NCI-H510A (cell line): Measurements from ENCODE around the gene KCNF1.
"Not testable (repeated sequence)": the region's sequence is repeated elsewhere in the genome, so short reads cannot be mapped to it uniquely, and the experiment has no call there.

Experiments used
- DNase-seq: peaks from one replicate; lab custom pipeline; 2025; lab: John Stamatoyannopoulos, UW

The KCNF1 gene

DNA sequence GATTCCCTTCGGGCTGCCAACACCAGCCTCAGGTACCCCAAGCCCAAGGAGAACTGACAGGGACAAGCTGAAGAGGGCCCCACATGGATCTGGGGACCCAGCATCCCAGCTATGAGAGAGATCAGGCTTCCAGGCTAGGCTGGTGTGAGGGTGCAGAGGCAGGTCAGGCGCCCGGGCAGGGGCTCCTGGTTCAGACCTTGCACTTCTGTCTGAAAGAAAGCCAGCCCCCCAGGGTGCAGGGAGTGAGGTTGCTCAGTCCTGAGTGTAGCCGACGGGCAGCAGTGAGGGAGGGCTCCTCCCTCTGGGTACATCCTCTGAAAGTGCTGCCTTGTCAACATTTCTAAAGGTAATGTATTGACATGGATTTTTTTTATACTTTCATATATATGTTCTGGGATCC is 33.1 kb downstream of the KCNF1 start:
- no peak for DNase-seq

DNA sequence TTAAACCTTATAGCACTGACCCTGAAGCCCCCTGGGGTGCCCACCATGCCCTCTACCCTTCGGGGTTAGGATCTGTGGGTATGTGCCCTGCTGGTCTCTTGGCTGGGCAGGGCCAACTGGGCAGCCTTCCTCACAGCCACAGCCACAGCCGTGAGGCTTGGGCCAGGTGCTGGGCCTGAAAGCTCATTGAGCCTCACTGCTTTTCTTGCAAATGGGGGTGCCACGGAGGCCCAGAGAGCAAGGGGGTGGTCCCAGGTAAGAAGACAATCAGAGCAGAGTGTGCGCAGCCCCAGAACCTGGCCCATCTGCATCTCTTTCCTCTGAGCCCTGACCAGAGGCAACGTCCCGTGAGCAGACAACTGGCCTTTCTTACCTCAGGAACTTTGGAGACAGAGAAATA is 34.7 kb downstream of the KCNF1 start:
- DNase-seq, result no peak

DNA sequence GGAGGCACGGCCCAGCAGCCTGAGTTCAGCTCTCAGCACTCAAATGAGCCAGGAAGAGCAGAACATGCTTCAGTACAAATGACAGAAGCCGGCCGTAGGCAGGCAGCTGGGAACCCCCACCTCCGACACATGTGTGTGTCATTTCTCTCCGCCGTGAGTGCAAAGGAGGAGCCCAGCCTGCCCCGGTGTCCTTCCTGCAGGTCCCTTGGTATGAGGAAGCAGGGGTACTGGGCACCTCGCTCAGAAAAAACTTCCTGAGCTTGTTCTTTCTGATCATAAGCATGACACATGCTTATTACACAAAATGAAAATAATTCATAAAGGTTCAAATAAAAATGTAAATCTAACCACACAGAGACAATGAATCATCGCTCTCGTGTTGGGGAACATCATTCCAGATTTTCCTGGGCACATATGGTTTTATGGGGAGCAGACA is 35.3 kb downstream of the KCNF1 start:
- no peak for DNase-seq

DNA sequence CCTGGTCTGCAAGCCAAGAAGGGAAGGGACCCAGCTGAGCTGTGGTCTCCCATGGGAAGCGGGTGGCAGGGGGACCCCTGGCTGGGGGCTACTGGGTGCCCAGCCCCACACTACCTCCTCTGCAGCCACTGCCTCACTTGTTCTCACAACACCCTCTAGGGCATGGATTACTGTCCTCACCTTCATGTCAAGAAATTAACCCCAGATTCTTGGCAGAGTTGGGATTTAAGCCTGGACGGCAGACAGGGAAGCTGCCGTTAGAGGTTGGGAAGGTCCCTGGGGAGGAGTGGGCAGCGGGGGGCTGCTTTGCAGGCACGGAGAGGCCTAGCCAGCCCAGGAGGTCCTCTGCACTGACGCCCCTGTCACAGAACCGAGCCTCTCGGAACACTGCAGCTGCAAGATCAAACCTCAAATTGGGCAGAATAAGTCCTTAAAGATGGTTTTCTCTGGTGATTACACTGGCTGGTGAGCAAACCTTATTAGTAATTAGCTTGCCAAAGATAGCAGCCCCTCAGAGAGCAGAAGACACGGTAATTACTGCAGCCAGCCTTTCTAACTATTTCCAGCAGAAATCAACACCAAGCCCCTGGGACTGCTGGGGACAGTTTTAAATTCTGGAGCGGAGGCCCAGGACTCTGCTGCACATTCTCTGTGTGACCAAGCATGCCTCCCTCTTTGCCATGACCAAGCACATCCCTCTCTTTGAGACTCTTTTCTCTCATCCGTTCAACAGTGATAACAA is 35.9 kb downstream of the KCNF1 start:
- DNase-seq, result no peak

- no peak for DNase-seq
Measured at GRCh38 chr2:10948188-10948564, 36.4 kb downstream of the KCNF1 start.

DNA sequence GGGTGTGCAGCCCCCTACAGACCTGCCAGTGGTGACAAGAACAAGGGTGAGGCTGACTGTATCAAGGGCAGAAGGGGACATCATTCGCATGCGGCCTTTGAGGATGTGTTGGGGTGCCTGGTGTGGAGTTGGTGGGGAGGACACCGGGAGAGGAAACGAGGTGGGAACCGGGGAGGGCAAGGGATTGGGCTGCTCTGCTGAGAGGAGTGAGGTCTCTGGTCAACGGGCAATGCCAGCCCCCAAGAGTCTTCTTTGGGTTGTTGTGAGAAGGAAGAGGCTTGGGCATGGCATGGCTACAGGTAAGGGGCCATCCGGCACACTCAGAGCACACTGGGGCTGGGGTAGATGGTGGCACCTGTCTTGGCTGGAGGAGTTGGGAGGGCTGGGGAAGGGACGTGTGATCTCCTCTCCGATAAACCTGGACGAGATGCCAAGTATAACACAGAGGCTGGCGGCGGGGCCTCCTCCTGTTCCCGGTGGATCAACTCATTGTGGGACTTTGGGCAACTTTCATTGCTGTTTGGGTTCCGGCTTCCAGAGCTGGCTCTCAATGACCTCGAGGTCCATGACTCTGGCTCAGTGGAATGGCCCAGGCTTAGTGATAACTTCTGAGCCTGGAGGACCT is 37.0 kb downstream of the KCNF1 start:
- no peak for DNase-seq

DNA sequence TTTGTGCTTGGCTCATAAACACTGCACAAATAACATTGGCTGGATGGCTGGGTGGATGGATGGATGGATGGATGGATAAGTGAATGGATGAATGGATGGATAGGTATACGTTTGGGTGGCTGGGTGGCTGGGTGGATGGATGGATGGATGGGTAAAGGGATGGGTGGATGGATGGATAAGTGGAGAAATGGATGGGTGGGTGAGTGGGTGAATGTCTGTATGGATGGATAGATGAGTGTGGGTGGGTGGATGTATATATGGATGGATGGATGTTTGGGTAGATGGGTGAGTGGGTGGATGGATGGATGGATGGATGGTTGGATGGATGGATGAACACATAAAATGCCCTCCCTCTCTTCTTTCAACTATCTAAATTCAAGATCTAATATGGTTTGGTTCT is 38.1 kb downstream of the KCNF1 start:
- no peak for DNase-seq

DNA sequence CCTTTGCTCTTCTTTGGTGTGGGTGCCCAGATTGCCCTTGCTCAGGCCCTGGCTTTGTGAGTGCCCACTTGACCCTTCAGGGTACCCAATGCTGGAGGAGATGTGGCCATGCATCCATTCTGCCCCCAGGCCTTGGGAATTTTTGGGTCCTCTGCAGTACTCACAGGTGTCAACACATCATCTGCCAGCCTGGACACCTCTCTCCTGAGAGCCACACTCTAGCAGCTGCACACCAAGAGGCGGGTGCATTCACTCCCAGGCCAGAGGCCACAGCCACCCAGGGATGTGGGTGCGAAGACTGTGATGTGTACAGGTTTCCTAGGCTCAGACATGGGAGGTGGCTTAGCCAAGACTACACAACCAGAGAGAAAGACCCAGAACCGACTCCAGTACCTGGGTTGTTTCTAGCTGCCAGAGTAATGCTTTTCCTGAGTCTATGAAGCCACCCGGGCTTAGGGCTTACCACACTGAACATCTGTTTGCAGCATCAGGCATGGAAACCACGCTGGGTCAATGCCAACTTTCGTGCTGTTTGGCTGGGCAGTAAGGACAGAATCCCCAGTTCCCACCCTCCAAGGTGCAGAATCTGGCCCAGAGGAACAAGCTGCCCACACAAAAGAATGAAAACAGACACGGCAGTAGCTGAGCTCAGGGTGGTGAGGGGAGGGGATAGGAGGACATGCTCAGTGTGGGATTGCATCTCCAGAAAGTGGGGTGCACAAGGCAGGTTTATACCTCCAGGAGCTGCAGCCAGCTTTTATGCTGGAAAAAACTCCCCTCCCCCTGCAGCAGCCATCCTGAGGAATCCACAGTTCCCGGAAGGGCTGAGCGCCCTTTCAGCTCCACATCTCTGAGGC is 40.1 kb downstream of the KCNF1 start:
- no peak for DNase-seq

DNA sequence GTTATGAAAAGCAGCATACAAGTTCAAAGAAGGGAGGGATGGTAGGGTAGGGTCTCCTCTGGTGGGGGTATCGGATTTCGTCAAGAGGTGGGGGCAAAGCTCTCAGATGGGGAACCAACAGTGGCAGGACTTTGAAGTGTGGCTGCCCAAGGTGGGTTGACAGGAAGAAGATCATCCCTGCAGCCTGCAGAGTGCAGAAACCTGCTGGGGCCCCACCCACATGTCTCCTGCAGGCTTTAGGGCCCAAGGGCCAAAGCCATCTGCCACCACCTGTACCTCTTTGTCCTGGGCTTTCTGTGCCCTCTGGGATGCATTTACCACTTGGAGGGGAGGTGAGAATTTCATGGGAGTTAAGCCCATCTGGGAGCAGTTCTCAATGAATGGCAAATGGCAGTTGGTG is 42.7 kb downstream of the KCNF1 start:
- no peak for DNase-seq

DNA sequence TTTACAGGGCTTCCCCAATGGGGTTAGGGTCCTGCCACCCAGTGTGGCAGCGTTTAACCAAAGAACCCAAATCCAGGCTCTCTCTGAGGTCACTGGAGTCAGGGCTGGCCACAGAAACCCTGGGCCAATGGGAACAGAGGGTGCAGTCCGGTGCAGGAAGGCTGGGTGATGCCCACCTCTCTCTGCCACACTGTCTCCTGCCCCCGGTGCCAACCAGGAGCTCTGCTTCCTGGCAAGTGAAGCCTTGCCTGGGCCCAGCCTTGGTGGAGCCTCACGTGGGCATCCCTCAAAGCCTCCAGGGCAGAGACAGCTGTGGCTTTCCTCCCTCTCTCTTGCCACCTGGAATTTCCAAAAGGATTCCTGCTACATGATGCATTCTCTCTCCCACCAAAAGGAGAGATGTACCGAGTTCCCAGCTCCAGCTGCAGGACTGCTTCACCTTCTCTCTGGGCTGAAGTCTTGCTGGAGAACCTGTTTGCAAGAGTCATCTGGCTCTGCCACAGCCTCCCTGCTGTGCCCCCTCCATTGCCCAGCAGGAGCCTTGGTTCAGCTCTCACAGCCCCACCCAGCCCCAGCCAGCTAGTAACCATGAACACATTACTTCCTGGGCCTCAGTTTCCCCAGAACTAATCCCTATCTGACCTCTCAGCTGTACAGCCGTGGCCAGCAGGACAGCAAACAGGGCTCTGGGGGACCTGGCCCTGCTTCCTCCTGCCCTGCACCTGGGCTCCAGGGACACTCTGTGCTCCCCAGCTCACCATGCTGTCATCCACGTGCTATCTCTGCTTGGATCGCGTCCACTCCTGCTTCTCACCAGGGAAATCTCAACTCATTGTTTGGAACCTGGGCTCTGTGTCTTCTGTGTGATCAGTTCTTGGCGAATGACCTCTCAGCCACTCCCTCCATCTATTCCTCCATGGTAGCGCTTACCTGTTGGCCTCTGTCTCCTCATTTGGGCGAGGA is 43.4 kb downstream of the KCNF1 start:
- DNase-seq, result no peak

- DNase-seq, result no peak
Measured at GRCh38 chr2:10956006-10956790, 44.5 kb downstream of the KCNF1 start.

DNA sequence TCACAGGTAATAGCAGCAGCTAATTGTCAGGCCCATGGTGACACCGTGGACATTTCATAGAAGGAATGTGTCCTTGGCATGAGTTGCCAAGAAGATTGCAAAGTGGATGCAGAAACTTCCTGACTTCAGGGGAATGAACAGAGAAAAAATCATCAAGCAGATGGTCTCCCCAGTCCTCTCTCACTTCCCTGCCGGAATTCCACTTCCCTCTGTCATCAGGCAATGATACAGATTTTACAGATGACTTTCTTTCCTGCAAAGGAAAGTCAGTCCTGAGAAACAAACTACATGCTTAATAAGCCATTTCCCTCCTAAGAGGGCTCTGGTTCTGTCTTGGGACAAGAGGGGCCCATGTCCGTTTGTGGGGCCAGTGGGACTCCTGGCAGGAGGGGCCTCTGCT is 45.7 kb downstream of the KCNF1 start:
- DNase-seq, result no peak

GRCh38 chr2:10958452-10958851 is 46.7 kb downstream of the KCNF1 start:
- DNase-seq, result not testable (repeated sequence)

DNA sequence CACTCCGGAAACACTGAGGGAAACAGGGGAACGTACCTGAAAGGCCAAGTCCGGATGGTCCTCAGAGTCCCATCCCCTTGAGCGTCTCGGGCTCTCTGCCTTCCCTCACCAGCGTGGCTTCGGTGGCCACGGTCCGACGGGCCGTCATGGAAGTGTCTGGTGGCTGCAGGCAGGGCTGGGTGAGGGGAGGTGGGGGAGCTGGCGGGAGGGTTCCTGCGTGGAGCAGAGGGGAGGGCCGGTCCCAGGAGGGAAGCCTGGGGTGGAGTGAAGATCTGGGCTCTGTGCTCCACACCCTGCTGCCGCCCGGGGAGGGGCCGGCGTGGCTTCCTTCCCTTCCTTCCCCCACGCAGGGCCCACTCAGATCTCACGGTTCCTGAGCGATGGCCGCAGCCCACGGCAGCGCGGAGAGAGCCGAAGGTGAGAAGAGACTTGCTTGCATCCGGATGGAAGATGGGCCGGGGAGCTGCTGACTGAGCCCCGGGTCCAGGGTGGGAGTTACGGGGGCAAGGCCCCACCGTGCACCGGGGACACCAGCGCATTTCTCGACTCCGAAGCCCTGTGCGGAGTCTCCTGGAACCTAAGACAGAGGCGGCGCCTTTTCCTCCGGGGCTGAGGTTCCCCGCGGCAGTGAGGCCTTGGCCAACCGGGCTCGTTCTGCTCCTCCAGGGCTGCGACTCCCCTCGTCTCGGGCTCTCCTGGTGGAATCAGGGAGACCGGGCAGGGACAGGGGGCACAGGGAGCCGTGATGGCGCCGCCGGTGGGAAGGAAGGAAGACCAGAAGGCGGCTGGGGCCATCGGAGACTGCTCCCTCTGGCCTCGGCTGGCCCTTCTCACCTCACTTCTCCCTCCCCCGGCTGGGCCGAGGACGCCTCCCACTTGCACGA is 49.1 kb downstream of the KCNF1 start:
- DNase-seq, result no peak

DNA sequence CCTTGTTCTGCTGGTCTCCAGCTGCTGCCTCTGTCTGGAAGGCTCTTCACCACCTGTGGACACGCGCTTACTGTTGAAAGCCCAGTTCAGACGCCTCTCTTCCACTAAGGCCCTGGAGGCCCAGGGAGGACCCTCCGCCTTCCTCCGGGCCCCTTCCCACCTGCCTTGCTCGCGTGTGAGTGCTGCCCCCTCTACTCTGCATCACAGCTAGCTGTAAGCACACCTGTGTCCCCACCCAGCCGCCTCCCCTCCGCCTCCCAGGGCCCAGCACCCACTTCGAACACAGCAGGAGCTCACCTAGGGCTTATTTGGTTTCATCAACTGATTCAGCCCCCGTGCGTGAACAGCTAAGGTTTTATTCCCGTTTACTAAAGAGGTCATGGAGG is 49.7 kb downstream of the KCNF1 start:
- DNase-seq, result no peak

DNA sequence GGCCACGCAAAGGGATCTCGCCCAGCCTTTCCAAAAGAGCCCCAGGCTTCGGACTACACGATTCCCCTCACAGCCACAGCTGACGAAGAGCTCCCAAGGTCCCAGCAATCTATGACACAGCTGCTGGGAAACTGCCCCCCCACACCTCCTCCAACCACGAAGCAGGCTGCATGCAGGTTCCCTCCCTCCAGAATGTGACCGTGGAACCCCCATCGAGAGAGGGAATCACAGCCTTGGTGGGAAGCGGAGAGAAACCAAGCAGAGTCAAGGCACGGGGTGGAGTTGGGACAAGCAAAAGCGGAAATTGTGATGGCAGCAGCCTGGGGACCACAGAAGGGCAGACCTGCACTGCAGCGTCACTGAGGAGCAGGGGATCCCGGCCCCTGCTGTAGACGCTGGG is 50.3 kb downstream of the KCNF1 start:
- no peak for DNase-seq

- DNase-seq, result no peak
Measured at GRCh38 chr2:10963155-10963554, 51.4 kb downstream of the KCNF1 start.
